GM12892 (cell line): Measurements from ENCODE around the gene POSTN. TPM values are rescaled to one million over a fixed set of nuclear protein-coding genes. Genes with fewer than 3 reads are reported as not detected.

Experiments
- DNase-seq: peaks from one replicate; pipeline ENCODE4 v3.0.0; 2011; ENCODE audit not compliant: insufficient read length
- FAIRE-seq: peaks from 2 replicates; lab custom pipeline; 2011; peaks lifted over from hg19 to GRCh38; lab: Jason Lieb, UNC
- POLR2A ChIP-seq: IDR thresholded peaks from 2 replicates; pipeline ENCODE4 v1.6.1; 2011; ENCODE audit warnings: low read depth, low read length, control low read depth
- POLR2AphosphoS5 ChIP-seq: IDR thresholded peaks from 2 replicates; pipeline ENCODE4 v1.6.1; 2011; ENCODE audit warnings: low read depth, low read length, control low read depth
- TAF1 ChIP-seq: IDR thresholded peaks from 2 replicates; pipeline ENCODE4 v1.6.1; 2011; ENCODE audit warnings: low read depth, mild to moderate bottlenecking, control low read depth, low read length, borderline replicate concordance
- polyA plus RNA-seq: library from polyadenylated mRNA; unstranded; fragments of >200 nt; gene quantifications from one replicate; pipeline ENCODE4 v1.2.1, GENCODE V29; 2012; ENCODE audit warnings: missing spikeins, inconsistent platforms; ENCODE audit not compliant: missing spikeins

POSTN gene
- not detected for polyA plus RNA-seq

DNA sequence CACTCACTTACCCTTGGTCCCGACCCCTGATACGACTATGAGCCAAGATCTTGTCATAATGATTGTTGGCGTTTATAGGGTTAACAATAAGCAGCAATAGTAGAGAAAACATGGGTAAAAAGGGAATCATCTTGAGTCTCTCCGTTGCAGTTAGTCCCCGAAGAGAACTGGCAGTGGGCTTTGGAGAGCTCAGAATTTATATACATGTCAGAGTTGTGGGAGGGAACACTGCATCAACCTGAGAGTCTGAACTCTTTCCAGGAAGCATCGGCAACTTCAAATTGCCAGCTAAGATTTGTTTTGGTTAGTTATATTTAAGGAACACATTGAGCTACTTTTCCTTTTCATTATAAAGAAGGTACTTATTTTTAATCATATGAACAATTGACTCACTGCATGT lies at the start of gene POSTN:
Gene POSTN (minus strand): TSS at position 172 of the 400 bp plus-strand sequence. CDS start 42 bp downstream, at position 130.
- FAIRE-seq (no peak), DNase-seq (no peak)
- no peak for TF ChIP-seq POLR2A
- no peak for TF ChIP-seq TAF1
- TF ChIP-seq POLR2AphosphoS5, result no peak

- TF ChIP-seq POLR2AphosphoS5 (no peak), TAF1 (no peak), POLR2A (no peak)
- DNase-seq, result no peak
- no peak for FAIRE-seq
Observed at GRCh38 chr13:37647031-37647650, 48.6 kb upstream of the POSTN start.

- TF ChIP-seq POLR2A (no peak), TAF1 (no peak), POLR2AphosphoS5 (no peak)
- no peak for DNase-seq
- FAIRE-seq, result no peak
Observed at GRCh38 chr13:37646531-37646930, 48.0 kb upstream of the POSTN start.

DNA sequence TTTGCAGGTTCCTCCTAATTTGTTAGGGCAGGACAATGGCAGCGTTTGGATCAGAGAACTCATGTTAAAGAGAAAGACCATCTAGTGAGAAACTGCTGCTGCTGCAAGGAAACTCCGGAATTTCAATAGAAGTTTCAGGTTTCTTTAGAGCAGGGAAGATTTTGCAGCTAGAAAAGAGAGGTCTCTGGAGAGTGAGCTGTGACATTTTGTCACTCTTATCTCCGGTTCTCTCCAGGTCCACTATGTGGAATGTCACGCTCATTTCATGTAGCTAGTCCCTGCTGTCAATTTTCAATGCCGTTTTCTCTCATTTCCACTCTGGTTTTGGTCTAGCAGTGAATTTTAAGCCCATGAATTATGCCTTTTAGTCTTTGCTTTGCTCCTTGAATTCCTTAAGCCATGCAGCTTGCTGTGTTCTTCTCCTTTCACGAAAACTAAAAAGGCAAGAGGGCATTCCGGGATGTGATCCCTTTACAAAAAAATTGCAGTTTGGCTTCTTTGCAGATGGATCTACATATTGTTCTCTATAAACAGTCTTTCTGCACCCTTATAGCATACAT lies 46.7 kb upstream of the POSTN start:
- no peak for FAIRE-seq
- no peak for TF ChIP-seq POLR2AphosphoS5
- TF ChIP-seq POLR2A, result no peak
- no peak for TF ChIP-seq TAF1
- DNase-seq, result no peak

GRCh38 chr13:37641391-37641790 lies 42.8 kb upstream of the POSTN start:
- FAIRE-seq (no peak), DNase-seq (no peak)
- TF ChIP-seq POLR2A, result no peak
- TF ChIP-seq TAF1, result no peak
- no peak for TF ChIP-seq POLR2AphosphoS5

- no peak for FAIRE-seq
- DNase-seq, result no peak
- TF ChIP-seq TAF1, result no peak
- no peak for TF ChIP-seq POLR2A
- no peak for TF ChIP-seq POLR2AphosphoS5
Observed at GRCh38 chr13:37640499-37640898, 41.9 kb upstream of the POSTN start.

- FAIRE-seq, result no peak
Observed at GRCh38 chr13:37636701-37637100, 38.1 kb upstream of the POSTN start.

DNA sequence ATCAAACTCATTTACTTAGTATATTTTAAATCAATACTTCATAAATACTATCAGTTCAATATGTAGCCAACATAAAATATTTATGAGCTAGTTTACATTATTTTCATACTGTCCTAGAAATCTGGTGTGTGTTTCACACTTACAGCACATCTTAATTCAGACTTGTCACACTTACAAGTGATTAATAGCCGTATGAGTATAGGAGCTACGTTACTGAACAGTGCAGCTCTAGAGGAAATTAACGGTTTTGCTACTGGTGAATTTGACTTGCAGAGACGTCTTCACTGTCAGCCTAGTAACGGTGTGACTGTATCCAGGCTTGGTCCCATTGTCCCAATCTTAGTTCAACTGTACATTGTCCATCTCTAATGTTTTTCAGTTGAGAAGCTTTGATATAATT lies 33.7 kb upstream of the POSTN start:
- no peak for DNase-seq

More at GRCh38 chr13:37636701-37637100, 38.1 kb upstream of the POSTN start:
- DNase-seq, result no peak
- TF ChIP-seq POLR2A (no peak), TAF1 (no peak), POLR2AphosphoS5 (no peak)

DNA sequence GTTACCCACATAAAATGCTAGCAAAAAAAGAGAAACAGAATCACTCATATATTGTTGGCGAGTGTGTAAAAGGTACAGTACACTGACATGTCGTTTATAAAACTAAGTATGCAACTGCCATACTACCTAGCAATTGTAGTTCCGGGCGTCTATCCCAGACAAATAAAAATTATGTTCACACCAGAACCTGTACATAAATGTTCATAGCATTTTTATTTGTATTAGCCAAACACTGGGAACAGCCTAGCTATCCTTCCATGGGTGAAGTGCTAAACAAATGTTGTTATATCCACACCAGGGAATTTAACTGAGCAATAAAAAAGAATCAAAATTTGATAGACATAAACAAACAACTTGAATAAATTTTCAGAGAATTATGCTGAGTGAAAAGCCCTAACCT lies 28.9 kb upstream of the POSTN start:
- TF ChIP-seq TAF1, result no peak
- no peak for TF ChIP-seq POLR2A
- TF ChIP-seq POLR2AphosphoS5, result no peak
- DNase-seq (no peak), FAIRE-seq (no peak)

More for the DNA sequence above, 33.7 kb upstream of the POSTN start:
- no peak for FAIRE-seq
- TF ChIP-seq POLR2AphosphoS5 (no peak), TAF1 (no peak), POLR2A (no peak)

DNA sequence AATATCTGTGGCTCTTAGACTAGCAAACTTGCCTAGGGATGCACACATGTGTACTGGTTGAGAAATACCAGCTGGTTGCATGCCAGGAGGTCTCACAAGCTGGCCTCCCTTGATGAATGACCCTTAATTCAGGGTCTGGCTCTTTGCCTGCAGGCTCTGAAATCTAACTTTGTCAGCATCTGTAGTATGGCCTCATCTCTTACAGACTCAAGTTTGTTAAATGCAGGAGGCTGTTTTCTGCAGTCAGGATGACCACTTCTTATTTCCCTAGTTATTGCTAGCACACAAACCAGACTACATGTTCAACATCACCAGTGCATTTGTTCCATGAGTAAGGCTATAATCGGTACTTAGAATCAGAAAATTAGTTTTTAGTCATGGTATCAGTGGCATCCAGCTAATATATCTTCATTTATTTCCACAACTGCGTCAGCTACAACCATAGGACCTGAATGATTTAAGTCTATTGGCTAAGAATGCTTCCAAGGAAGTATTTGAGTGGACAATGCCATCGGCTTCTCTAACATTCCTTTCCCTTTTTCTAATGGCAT lies 23.3 kb upstream of the POSTN start:
- DNase-seq (no peak), FAIRE-seq (no peak)
- TF ChIP-seq POLR2AphosphoS5, result no peak

GRCh38 chr13:37618554-37618953 lies 20.0 kb upstream of the POSTN start:
- FAIRE-seq (no peak), DNase-seq (no peak)
- no peak for TF ChIP-seq POLR2AphosphoS5
- TF ChIP-seq POLR2A, result no peak
- TF ChIP-seq TAF1, result no peak

DNA sequence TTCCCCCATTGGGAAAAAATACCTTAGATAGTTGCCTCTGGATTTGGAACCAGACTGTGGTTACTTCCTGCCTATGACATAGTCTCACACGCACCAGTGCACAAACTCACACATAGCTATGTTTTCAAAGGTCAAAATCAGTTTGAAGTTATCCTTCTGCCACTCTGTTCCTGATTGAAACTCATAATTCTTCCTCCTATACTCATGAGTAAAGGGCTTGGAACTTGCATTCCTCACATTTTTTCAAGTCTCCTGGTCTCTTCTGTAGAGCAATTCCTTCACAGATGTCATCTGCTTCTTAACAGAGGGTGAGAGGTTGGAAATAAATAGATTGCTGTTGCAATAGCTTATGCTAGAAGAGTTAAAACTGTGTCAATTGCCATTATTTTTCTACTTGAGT lies 18.6 kb upstream of the POSTN start:
- DNase-seq (no peak), FAIRE-seq (no peak)
- TF ChIP-seq POLR2AphosphoS5, result no peak
- no peak for TF ChIP-seq POLR2A
- TF ChIP-seq TAF1, result no peak
